CD14-positive monocyte (primary cell): ENCODE data around the gene IGLL1. TPM values are rescaled to one million over a fixed set of nuclear protein-coding genes. Genes with fewer than 3 reads are reported as not detected.
"Not testable (repeated sequence)": the region's sequence is repeated elsewhere in the genome, so short reads cannot be mapped to it uniquely, and the experiment has no call there.

Experiments
- DNase-seq, 3 donors: peaks; one replicate each; pipeline ENCODE4 v3.0.0-alpha.2; 2011 to 2022
- H2AFZ ChIP-seq: 2 replicates; pipeline ENCODE4 v1.6.0; 2012; ENCODE audit warnings: mild to moderate bottlenecking, low read depth, low read length, inconsistent platforms; ENCODE audit not compliant: insufficient read depth, poor library complexity, severe bottlenecking
- H3K27ac ChIP-seq, 2 donors: 1 replicate in 1 of 2; 2 replicates in 1 of 2; pipeline ENCODE4 v1.5.1; 2012 to 2013; ENCODE audit warnings: low read length in 2 of 2, control low read depth in 1 of 2, inconsistent platforms in 1 of 2, low read depth in 1 of 2, mild to moderate bottlenecking in 1 of 2
- H3K27me3 ChIP-seq, 2 donors: one replicate each; pipeline versions ENCODE4 v1.6.0 to v1.6.1; 2011 to 2013; ENCODE audit warnings: low read length in 2 of 2; ENCODE audit not compliant: control insufficient read depth in 2 of 2, insufficient read depth in 2 of 2
- H3K36me3 ChIP-seq, 2 donors: replicated peaks in 1 of 2; 1 replicate in 1 of 2; 2 replicates in 1 of 2; pipeline versions ENCODE4 v1.5.1 to v1.6.1; 2012 to 2013; ENCODE audit warnings: low read length in 2 of 2, control low read depth in 1 of 2, inconsistent platforms in 1 of 2, mild to moderate bottlenecking in 1 of 2; ENCODE audit not compliant: insufficient read depth in 2 of 2, control insufficient read depth in 1 of 2
- H3K4me1 ChIP-seq, 2 donors: 1 replicate in 1 of 2; 2 replicates in 1 of 2; pipeline versions ENCODE4 v1.5.1 to v1.6.1; 2012 to 2013; ENCODE audit warnings: low read length in 2 of 2, control low read depth in 1 of 2, inconsistent platforms in 1 of 2, mild to moderate bottlenecking in 1 of 2, moderate library complexity in 1 of 2; ENCODE audit not compliant: insufficient read depth in 2 of 2, control insufficient read depth in 1 of 2
- H3K4me2 ChIP-seq: replicated peaks from 2 replicates; pipeline ENCODE3; 2012; ENCODE audit warnings: low read length, moderate library complexity, mild to moderate bottlenecking; ENCODE audit not compliant: poor library complexity, severe bottlenecking; ENCODE audit errors: extremely low read depth
- H3K4me3 ChIP-seq, 3 experiments: fragments of 200-600 bp in 1 of 3; sonication (generic) in 1 of 3; replicated peaks in 1 of 3; 1 replicate in 2 of 3; 2 replicates in 1 of 3; pipeline ENCODE4 v1.5.1; 2011 to 2013; ENCODE audit warnings: low read length in 3 of 3, mild to moderate bottlenecking in 3 of 3, control low read depth in 2 of 3, low read depth in 2 of 3, inconsistent platforms in 1 of 3, moderate library complexity in 1 of 3
- H3K79me2 ChIP-seq: 2 replicates; pipeline ENCODE4 v1.6.0; 2012; ENCODE audit warnings: mild to moderate bottlenecking, control low read depth, inconsistent platforms, low read length, moderate library complexity; ENCODE audit not compliant: insufficient read depth
- H3K9ac ChIP-seq: 2 replicates; pipeline ENCODE4 v1.6.0; 2017; ENCODE audit warnings: low read length, mild to moderate bottlenecking; ENCODE audit not compliant: insufficient read depth, poor library complexity, severe bottlenecking
- H3K9me3 ChIP-seq, 2 donors: replicated peaks in 1 of 2; 1 replicate in 1 of 2; 2 replicates in 1 of 2; pipeline versions ENCODE4 v1.5.1 to v1.6.1; 2012 to 2013; ENCODE audit warnings: low read length in 2 of 2, control low read depth in 1 of 2; ENCODE audit not compliant: control insufficient read depth in 1 of 2, insufficient read depth in 1 of 2
- H4K20me1 ChIP-seq: 2 replicates; pipeline ENCODE4 v1.6.0; 2012; ENCODE audit warnings: mild to moderate bottlenecking, low read length, control low read depth, moderate library complexity; ENCODE audit not compliant: insufficient read depth
- H3K27ac Mint-ChIP-seq, 7 donors: one replicate each; pipeline ENCODE4 v1.8.0; 2020; ENCODE audit warnings: mild to moderate bottlenecking in 7 of 7, mixed read lengths in 7 of 7, moderate library complexity in 6 of 7, inconsistent platforms in 2 of 7
- H3K27me3 Mint-ChIP-seq, 3 donors: one replicate each; pipeline ENCODE4 v1.8.0; 2021 to 2022; ENCODE audit warnings: low read depth in 3 of 3, mild to moderate bottlenecking in 3 of 3, mixed read lengths in 3 of 3, moderate library complexity in 3 of 3, inconsistent platforms in 1 of 3
- H3K36me3 Mint-ChIP-seq, 2 donors: one replicate each; pipeline ENCODE4 v1.8.0; 2020; ENCODE audit warnings: mixed read lengths in 2 of 2, inconsistent platforms in 1 of 2, mild to moderate bottlenecking in 1 of 2
- H3K4me1 Mint-ChIP-seq: one replicate; pipeline ENCODE4 v1.8.0; 2020; ENCODE audit warnings: mild to moderate bottlenecking, mixed read lengths
- H3K4me3 Mint-ChIP-seq, 2 donors: one replicate each; pipeline ENCODE4 v1.8.0; 2020; ENCODE audit warnings: mild to moderate bottlenecking in 2 of 2, mixed read lengths in 2 of 2, moderate library complexity in 1 of 2
- H3K9me3 Mint-ChIP-seq, 7 donors: one replicate each; pipeline ENCODE4 v1.8.0; 2020 to 2022; ENCODE audit warnings: mixed read lengths in 7 of 7, mild to moderate bottlenecking in 6 of 7, moderate library complexity in 6 of 7, inconsistent platforms in 2 of 7
- WGBS: methylation state at CpG from one replicate; pipeline ENCODE4 v1.1.5; 2013; ENCODE audit warnings: missing lambda C conversion rate; ENCODE audit not compliant: insufficient coverage; 5-methylcytosine and 5-hydroxymethylcytosine counted together
- intact Hi-C, 2 donors: fragments of 100-400 bp; cut with micrococcal nuclease; formaldehyde crosslinking; loops; one replicate each; pipeline versions ENCODE4 v1.15.0 to v1.15.1; 2023
- polyA plus RNA-seq, 3 donors: library from polyadenylated mRNA; depleted of rRNA in 1 of 3; unstranded in 2 of 3; stranded (reverse) in 1 of 3; fragments of 300-500 nt in 2 of 3; fragments of >200 nt in 1 of 3; fragmentation: Illumina TruSeq in 2 of 3; gene quantifications; 1 replicate in 2 of 3; 2 replicates in 1 of 3; pipeline ENCODE4 v1.2.3, GENCODE V29; 2012 to 2021
- TF ChIP-seq, protein P1 (sequence below): fragments of 200-600 bp; IDR thresholded peaks from one replicate; pipeline ENCODE4 v1.8.0; 2022; ENCODE audit warnings: antibody characterized with exemption, mild to moderate bottlenecking

The IGLL1 gene
- polyA plus RNA-seq, 3 donors, result not detected

DNA sequence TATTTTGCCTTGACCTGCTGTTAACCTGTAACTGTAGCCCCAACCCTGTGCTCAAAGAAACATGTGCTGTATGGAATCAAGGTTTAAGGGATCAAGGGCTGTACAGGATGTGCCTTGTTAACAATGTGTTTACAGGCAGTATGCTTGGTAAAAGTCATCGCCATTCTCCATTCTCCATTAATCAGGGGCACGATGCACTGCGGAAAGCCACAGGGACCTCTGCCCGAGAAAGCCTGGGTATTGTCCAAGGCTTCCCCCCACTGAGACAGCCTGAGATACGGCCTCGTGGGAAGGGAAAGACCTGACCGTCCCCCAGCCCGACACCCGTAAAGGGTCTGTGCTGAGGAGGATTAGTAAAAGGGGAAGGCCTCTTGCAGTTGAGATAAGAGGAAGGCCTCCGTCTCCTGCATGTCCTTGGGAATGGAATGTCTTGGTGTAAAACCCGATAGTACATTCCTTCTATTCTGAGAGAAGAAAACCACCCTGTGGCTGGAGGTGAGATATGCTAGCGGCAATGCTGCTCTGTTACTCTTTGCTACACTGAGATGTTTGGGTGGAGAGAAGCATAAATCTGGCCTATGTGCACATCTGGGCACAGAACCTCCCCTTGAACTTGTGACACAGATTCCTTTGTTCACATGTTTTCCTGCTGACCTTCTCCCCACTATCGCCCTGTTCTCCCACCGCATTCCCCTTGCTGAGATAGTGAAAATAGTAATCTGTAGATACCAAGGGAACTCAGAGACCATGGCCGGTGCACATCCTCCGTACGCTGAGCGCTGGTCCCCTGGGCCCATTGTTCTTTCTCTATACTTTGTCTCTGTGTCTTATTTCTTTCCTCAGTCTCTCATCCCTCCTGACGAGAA is 42.0 kb downstream of the IGLL1 start:
- H2AFZ ChIP-seq, H4K20me1 ChIP-seq, DNase-seq, H3K4me2 ChIP-seq, H3K4me1 ChIP-seq, H3K4me3 Mint-ChIP-seq, H3K79me2 ChIP-seq, H3K9ac ChIP-seq, H3K36me3 Mint-ChIP-seq, intact Hi-C loops, H3K27ac Mint-ChIP-seq, H3K4me3 ChIP-seq, H3K9me3 Mint-ChIP-seq, H3K27me3 ChIP-seq, H3K27ac ChIP-seq, H3K9me3 ChIP-seq, H3K36me3 ChIP-seq, H3K4me1 Mint-ChIP-seq: not testable (repeated sequence)
- WGBS, result 75% methylated on average over 5 of the region's 19 CpGs
- peaks cover 0 to 18% (median 12%) of the 10 kb centered on the region in 3 donors for H3K27me3 Mint-ChIP-seq

DNA sequence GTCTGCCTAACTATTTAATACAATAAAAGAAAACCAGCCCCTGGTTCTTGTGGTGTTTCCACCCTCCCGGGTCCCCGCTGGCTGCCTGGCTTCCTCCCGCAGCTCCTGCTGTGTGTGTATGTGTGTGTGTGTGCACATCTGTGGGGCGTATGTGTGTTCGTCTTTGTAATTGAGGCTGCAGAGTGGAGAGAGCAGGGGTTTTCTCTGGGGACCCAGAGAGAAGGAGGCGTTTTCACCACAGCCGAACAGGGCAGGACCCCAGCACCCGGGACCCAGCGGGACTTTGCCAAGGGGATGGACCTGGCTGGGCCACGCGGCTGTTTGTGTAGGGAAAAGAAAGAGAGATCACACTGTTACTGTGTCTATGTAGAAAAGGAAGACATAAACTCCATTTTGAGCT is 42.7 kb downstream of the IGLL1 start:
- H3K27ac ChIP-seq, result no peak overlapping the region
- TF ChIP-seq, protein P1, sequence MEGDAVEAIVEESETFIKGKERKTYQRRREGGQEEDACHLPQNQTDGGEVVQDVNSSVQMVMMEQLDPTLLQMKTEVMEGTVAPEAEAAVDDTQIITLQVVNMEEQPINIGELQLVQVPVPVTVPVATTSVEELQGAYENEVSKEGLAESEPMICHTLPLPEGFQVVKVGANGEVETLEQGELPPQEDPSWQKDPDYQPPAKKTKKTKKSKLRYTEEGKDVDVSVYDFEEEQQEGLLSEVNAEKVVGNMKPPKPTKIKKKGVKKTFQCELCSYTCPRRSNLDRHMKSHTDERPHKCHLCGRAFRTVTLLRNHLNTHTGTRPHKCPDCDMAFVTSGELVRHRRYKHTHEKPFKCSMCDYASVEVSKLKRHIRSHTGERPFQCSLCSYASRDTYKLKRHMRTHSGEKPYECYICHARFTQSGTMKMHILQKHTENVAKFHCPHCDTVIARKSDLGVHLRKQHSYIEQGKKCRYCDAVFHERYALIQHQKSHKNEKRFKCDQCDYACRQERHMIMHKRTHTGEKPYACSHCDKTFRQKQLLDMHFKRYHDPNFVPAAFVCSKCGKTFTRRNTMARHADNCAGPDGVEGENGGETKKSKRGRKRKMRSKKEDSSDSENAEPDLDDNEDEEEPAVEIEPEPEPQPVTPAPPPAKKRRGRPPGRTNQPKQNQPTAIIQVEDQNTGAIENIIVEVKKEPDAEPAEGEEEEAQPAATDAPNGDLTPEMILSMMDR, result no peak

More for the DNA sequence above, 42.7 kb downstream of the IGLL1 start:
- H3K27ac Mint-ChIP-seq, result no peak overlapping the region
- peaks cover 0 to 18% (median 13%) of the 10 kb centered on the region in 3 donors for H3K27me3 Mint-ChIP-seq
- H3K79me2 ChIP-seq, result no peaks in the 10 kb centered on the region
- intact Hi-C loops, result no loop called here
- no peaks in the 10 kb centered on the region for H3K36me3 Mint-ChIP-seq
- H3K9me3 ChIP-seq, result no peaks in the 10 kb centered on the region
- peaks cover 8% of the 10 kb centered on the region for H3K4me1 Mint-ChIP-seq
- H3K4me1 ChIP-seq, result peaks cover 0 to 3% of the 10 kb centered on the region in 2 donors
- H4K20me1 ChIP-seq, result no peaks in the 10 kb centered on the region
- 75% methylated on average over 2 of the region's 11 CpGs for WGBS
- H3K4me3 Mint-ChIP-seq, result no peak overlapping the region
- no peak for DNase-seq
- H3K9ac ChIP-seq, result no peak overlapping the region
- no peaks in the 10 kb centered on the region for H3K27me3 ChIP-seq
- no peak overlapping the region for H2AFZ ChIP-seq
- H3K36me3 ChIP-seq, result no peaks in the 10 kb centered on the region
- H3K4me2 ChIP-seq, result no peak overlapping the region
- no peaks in the 10 kb centered on the region for H3K9me3 Mint-ChIP-seq
- H3K4me3 ChIP-seq, result no peak overlapping the region
